ENCODE results near the gene IL11RA.

IL11RA gene

GRCh38 chr9:34610434-34611206, 41.4 kb upstream of the IL11RA start:
- TF ChIP-seq CTCF (IDR thresholded peaks at IDR 0.05; ENCODE audit: insufficient read depth, low read length, poor library complexity, severe bottlenecking) = no peak
- peak overlapping the region; percentile 80 for H3K4me3 ChIP-seq (replicated peaks; ENCODE audit: low read depth, low read length)
- no peaks in the 10 kb centered on the region for H3K27me3 ChIP-seq (replicated peaks; ENCODE audit: control insufficient read depth, insufficient read depth, low read length)
- no peak for DNase-seq (ENCODE audit: extremely low read depth, insufficient read length)
- H3K36me3 ChIP-seq (ENCODE audit: control insufficient read depth, insufficient read depth, low read length) = peaks cover 9% of the 10 kb centered on the region

GRCh38 chr9:34611251-34611810, 40.7 kb upstream of the IL11RA start:
- peak; percentile 9 for TF ChIP-seq CTCF (IDR thresholded peaks at IDR 0.05; ENCODE audit: insufficient read depth, low read length, poor library complexity, severe bottlenecking)
- Histone ChIP-seq H3K27me3 (replicated peaks; ENCODE audit: control insufficient read depth, insufficient read depth, low read length) (no peaks in the 10 kb centered on the region), H3K36me3 (ENCODE audit: control insufficient read depth, insufficient read depth, low read length) (peaks cover 9% of the 10 kb centered on the region), H3K4me3 (replicated peaks; ENCODE audit: low read depth, low read length) (peak overlapping the region; percentile 80)
- peak; percentile 15 for DNase-seq (ENCODE audit: extremely low read depth, insufficient read length)

- H3K27me3 ChIP-seq (replicated peaks; ENCODE audit: control insufficient read depth, insufficient read depth, low read length) = no peaks in the 10 kb centered on the region
- DNase-seq (ENCODE audit: extremely low read depth, insufficient read length) = peak; percentile 91
- TF ChIP-seq CTCF (IDR thresholded peaks at IDR 0.05; ENCODE audit: insufficient read depth, low read length, poor library complexity, severe bottlenecking) = no peak
- H3K4me3 ChIP-seq (replicated peaks; ENCODE audit: low read depth, low read length) = peak within 1 kb of the TSS; percentile 80
- H3K36me3 ChIP-seq (ENCODE audit: control insufficient read depth, insufficient read depth, low read length) = peaks cover 14% of the 10 kb centered on the region
Measured at GRCh38 chr9:34611811-34612787, 39.9 kb upstream of the IL11RA start, which contains the start of gene RPP25L. Gene RPP25L (minus strand): TSS chr9:34612097. CDS start chr9:34611296, 801 bp downstream.

- Histone ChIP-seq H3K36me3 (ENCODE audit: control insufficient read depth, insufficient read depth, low read length) (peaks cover 18% of the 10 kb centered on the region), H3K27me3 (replicated peaks; ENCODE audit: control insufficient read depth, insufficient read depth, low read length) (no peaks in the 10 kb centered on the region), H3K4me3 (replicated peaks; ENCODE audit: low read depth, low read length) (peak overlapping the region; percentile 52)
- peak; percentile 90 for TF ChIP-seq CTCF (IDR thresholded peaks at IDR 0.05; ENCODE audit: insufficient read depth, low read length, poor library complexity, severe bottlenecking)
- peak; percentile 50 for DNase-seq (ENCODE audit: extremely low read depth, insufficient read length)
Measured at GRCh38 chr9:34612788-34613390, 39.1 kb upstream of the IL11RA start.

- DNase-seq (ENCODE audit: extremely low read depth, insufficient read length) = no peak
- TF ChIP-seq CTCF (IDR thresholded peaks at IDR 0.05; ENCODE audit: insufficient read depth, low read length, poor library complexity, severe bottlenecking) = no peak
Measured at GRCh38 chr9:34615132-34615531, 36.9 kb upstream of the IL11RA start.

More at GRCh38 chr9:34615132-34615531, 36.9 kb upstream of the IL11RA start:
- Histone ChIP-seq H3K4me3 (replicated peaks; ENCODE audit: low read depth, low read length) (no peak overlapping the region), H3K36me3 (ENCODE audit: control insufficient read depth, insufficient read depth, low read length) (peaks cover 18% of the 10 kb centered on the region), H3K27me3 (replicated peaks; ENCODE audit: control insufficient read depth, insufficient read depth, low read length) (no peaks in the 10 kb centered on the region)

All from GM06990 (cell line).